ENCODE results near the gene PIN1.
"Not testable (repeated sequence)": the region's sequence is repeated elsewhere in the genome, so short reads cannot be mapped to it uniquely, and the experiment has no call there.

PIN1 gene

GRCh38 chr19:9818734-9819595 lies 16.2 kb upstream of the PIN1 start, which contains the start of gene FBXL12:
Gene FBXL12, minus strand, starts transcription at chr19:9819079. Its CDS starts 266 bp downstream, at chr19:9818813.
- peak; percentile 95 for DNase-seq

- DNase-seq, result no peak
These were observed 15.6 kb upstream of the PIN1 start for GRCh38 chr19:9819596-9819909.

- not testable (repeated sequence) for DNase-seq
These were observed 15.1 kb upstream of the PIN1 start for GRCh38 chr19:9820034-9820433.

GRCh38 chr19:9823816-9824215 lies 11.3 kb upstream of the PIN1 start:
- DNase-seq, result no peak

GRCh38 chr19:9827289-9828238 lies 7.6 kb upstream of the PIN1 start, which contains the start of gene UBL5:
Gene UBL5, plus strand, starts transcription at chr19:9827918. Its CDS starts 420 bp downstream, at chr19:9828338.
- peak; percentile 80 for DNase-seq

GRCh38 chr19:9828551-9829063 lies 6.5 kb upstream of the PIN1 start:
- no peak for DNase-seq

GRCh38 chr19:9834307-9834725 lies 802 bp upstream of the PIN1 start:
- DNase-seq, result no peak

- DNase-seq, result no peak
These were observed 410 bp downstream of the PIN1 start for GRCh38 chr19:9835507-9835949.

GRCh38 chr19:9836021-9836420 lies 903 bp downstream of the PIN1 start:
- DNase-seq, result no peak

- DNase-seq, result no peak
These were observed 3.2 kb downstream of the PIN1 start for GRCh38 chr19:9838324-9838723.

GRCh38 chr19:9839415-9839814 lies 4.3 kb downstream of the PIN1 start:
- DNase-seq, result no peak

- DNase-seq, result no peak
These were observed 7.9 kb downstream of the PIN1 start for GRCh38 chr19:9842834-9843625.

GRCh38 chr19:9843626-9844273 lies 8.6 kb downstream of the PIN1 start:
- DNase-seq, result not testable (repeated sequence)

- peak; percentile 14 for DNase-seq
These were observed 12.1 kb downstream of the PIN1 start for GRCh38 chr19:9847087-9847671.

GRCh38 chr19:9848060-9848459 lies 12.9 kb downstream of the PIN1 start:
- peak; percentile 7 for DNase-seq

GRCh38 chr19:9848762-9849161 lies 13.6 kb downstream of the PIN1 start:
- no peak for DNase-seq

GRCh38 chr19:9849791-9850190 lies 14.7 kb downstream of the PIN1 start:
- no peak for DNase-seq

- DNase-seq, result peak; percentile 31
These were observed 15.3 kb downstream of the PIN1 start for GRCh38 chr19:9850235-9850959.

- no peak for DNase-seq
These were observed 19.2 kb downstream of the PIN1 start for GRCh38 chr19:9854282-9854846.

- DNase-seq, result no peak
These were observed 21.5 kb downstream of the PIN1 start for GRCh38 chr19:9856609-9857008.

Data from NCI-H2227 treated with DMSO at 0.1 percent for 48 hours (cell line).